ENCODE measurements around the gene EFCAB13. TPM values are rescaled to one million over a fixed set of nuclear protein-coding genes. Genes with fewer than 3 reads are reported as not detected.

The EFCAB13 gene
- total RNA-seq, 4 donors from 2014 or later: 6.0 to 12.7 (median 8.1) TPM

DNA sequence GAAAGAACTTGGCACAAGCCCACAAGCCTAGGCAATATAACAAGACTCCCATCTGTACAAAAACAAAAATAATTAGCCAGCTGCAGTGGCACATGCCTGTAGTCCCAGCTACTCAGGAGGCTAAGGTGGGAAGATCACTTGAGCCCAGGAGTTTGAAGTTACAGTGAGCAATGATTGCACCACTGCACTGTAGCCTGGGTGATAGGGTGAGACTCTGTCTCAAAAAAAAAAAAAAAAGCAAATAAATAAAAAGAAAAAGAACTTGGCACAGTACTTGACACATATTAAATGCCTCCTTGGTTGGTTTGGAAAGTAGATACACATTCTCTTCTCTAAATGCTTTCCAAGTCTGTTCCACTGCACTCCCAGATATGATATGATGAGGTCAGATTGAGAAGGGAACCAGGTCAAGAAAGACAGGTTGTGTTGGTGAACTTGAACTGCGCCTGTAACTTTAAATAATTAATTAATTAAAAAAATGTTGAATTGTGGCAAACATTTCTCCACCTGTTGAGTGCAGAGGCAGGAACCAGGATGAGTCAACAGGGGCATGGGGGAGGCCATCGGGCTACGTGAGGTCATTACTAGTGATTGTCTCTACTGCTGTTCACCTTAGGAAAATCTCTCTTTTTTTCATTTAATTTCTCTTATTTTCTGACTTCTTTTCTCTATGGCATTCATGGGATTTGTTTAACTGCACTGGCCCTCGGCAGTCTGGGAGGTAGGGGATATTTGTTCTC is 25.9 kb upstream of the EFCAB13 start:
- in situ Hi-C loops (cut with MboI; ENCODE audit: low pct_ligation_motif_present in 1 of 4, low pct_unique_long_range_greater_than_20kb in 1 of 4, low sequenced_read_pairs in 3 of 4): no loop called here
- 89 to 92% methylated on average over 1 to 4 of the region's 4 CpGs for WGBS, 2 donors (ENCODE audit: low coverage in 1 of 2)
- Histone ChIP-seq H3K27me3 (no peaks in the 10 kb centered on the region), H3K36me3 (no peaks in the 10 kb centered on the region), H3K9me3 (no peaks in the 10 kb centered on the region), H3K4me3 (no peak overlapping the region), H3K4me1 (peaks cover 0 to 10% (median 3%) of the 10 kb centered on the region in 4 donors), H3K27ac (peak overlapping the region in 1 of 4 donors; percentile 23)
- TF ChIP-seq POLR2AphosphoS5 (IDR thresholded peaks at IDR 0.05) (no peak), POLR2A (IDR thresholded peaks at IDR 0.05) (no peak), EP300 (IDR thresholded peaks at IDR 0.05; ENCODE audit: low read depth) (no peak)
- TF ChIP-seq, protein P1, sequence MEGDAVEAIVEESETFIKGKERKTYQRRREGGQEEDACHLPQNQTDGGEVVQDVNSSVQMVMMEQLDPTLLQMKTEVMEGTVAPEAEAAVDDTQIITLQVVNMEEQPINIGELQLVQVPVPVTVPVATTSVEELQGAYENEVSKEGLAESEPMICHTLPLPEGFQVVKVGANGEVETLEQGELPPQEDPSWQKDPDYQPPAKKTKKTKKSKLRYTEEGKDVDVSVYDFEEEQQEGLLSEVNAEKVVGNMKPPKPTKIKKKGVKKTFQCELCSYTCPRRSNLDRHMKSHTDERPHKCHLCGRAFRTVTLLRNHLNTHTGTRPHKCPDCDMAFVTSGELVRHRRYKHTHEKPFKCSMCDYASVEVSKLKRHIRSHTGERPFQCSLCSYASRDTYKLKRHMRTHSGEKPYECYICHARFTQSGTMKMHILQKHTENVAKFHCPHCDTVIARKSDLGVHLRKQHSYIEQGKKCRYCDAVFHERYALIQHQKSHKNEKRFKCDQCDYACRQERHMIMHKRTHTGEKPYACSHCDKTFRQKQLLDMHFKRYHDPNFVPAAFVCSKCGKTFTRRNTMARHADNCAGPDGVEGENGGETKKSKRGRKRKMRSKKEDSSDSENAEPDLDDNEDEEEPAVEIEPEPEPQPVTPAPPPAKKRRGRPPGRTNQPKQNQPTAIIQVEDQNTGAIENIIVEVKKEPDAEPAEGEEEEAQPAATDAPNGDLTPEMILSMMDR (IDR thresholded peaks at IDR 0.05): no peak
- intact Hi-C loops (cut with DNase I; ENCODE audit: low total_unique reads): no loop called here
- DNase-seq: no peak

DNA sequence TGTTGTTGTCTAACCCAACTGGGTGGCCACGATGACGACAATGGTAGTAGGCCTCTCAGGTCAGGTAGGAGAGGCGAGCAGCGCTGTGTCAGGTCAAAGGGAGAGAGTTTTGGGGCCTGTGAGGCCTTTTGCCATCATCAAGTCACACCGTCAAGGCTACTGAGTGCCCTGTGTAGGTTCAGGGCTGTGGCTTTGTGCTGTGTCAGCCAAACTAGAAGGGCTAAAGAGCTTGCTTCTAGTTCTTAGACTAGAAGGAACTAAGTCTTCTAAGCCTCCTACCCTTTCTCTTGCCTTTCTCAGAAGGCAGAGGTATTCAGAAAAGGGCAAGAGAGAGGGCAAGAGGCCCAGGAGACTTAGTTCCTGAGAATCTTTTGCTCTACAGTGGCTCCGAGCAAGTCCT is 25.0 kb upstream of the EFCAB13 start:
- Histone ChIP-seq H3K27me3 (no peaks in the 10 kb centered on the region), H3K27ac (no peak overlapping the region), H3K4me3 (no peak overlapping the region), H3K4me1 (peaks cover 0 to 10% (median 3%) of the 10 kb centered on the region in 4 donors), H3K36me3 (no peaks in the 10 kb centered on the region), H3K9me3 (no peaks in the 10 kb centered on the region)
- WGBS, 2 donors (ENCODE audit: low coverage in 1 of 2): 99% methylated on average over 6 of the region's 6 CpGs; no CpG with 5 or more reads in 1 of the 2 donors
- TF ChIP-seq EP300 (IDR thresholded peaks at IDR 0.05; ENCODE audit: low read depth) (no peak), POLR2AphosphoS5 (IDR thresholded peaks at IDR 0.05) (no peak), POLR2A (IDR thresholded peaks at IDR 0.05) (no peak)
- TF ChIP-seq, protein P1 (IDR thresholded peaks at IDR 0.05): no peak
- DNase-seq: no peak
- in situ Hi-C loops (cut with MboI; ENCODE audit: low pct_ligation_motif_present in 1 of 4, low pct_unique_long_range_greater_than_20kb in 1 of 4, low sequenced_read_pairs in 3 of 4) (no loop called here), intact Hi-C loops (cut with DNase I; ENCODE audit: low total_unique reads) (no loop called here)

- no peaks in the 10 kb centered on the region for H3K27me3 ChIP-seq
- H3K9me3 ChIP-seq: no peaks in the 10 kb centered on the region
- in situ Hi-C loops (cut with MboI; ENCODE audit: low pct_ligation_motif_present in 1 of 4, low pct_unique_long_range_greater_than_20kb in 1 of 4, low sequenced_read_pairs in 3 of 4): no loop called here
- peaks cover 0 to 7% (median 3%) of the 10 kb centered on the region in 4 donors for H3K4me1 ChIP-seq
- intact Hi-C loops (cut with DNase I; ENCODE audit: low total_unique reads): no loop called here
- no peak overlapping the region for H3K27ac ChIP-seq
- 88% methylated on average over 13 of the region's 13 CpGs; no CpG with 5 or more reads in 1 of the 2 donors for WGBS, 2 donors (ENCODE audit: low coverage in 1 of 2)
- no peaks in the 10 kb centered on the region for H3K36me3 ChIP-seq
- no peak for DNase-seq
- TF ChIP-seq EP300 (IDR thresholded peaks at IDR 0.05; ENCODE audit: low read depth) (no peak), POLR2A (IDR thresholded peaks at IDR 0.05) (no peak), POLR2AphosphoS5 (IDR thresholded peaks at IDR 0.05) (no peak)
- TF ChIP-seq, protein P1 (IDR thresholded peaks at IDR 0.05): no peak
- H3K4me3 ChIP-seq: no peak overlapping the region
Measured at GRCh38 chr17:47299239-47299910, 24.4 kb upstream of the EFCAB13 start.

- intact Hi-C loops (cut with DNase I; ENCODE audit: low total_unique reads): no loop called here
- H3K36me3 ChIP-seq: no peaks in the 10 kb centered on the region
- no peak for DNase-seq
- no peaks in the 10 kb centered on the region for H3K9me3 ChIP-seq
- H3K4me3 ChIP-seq: no peak overlapping the region
- peaks cover 0 to 7% (median 3%) of the 10 kb centered on the region in 4 donors for H3K4me1 ChIP-seq
- in situ Hi-C loops (cut with MboI; ENCODE audit: low pct_ligation_motif_present in 1 of 4, low pct_unique_long_range_greater_than_20kb in 1 of 4, low sequenced_read_pairs in 3 of 4): no loop called here
- TF ChIP-seq POLR2A (IDR thresholded peaks at IDR 0.05) (no peak), EP300 (IDR thresholded peaks at IDR 0.05; ENCODE audit: low read depth) (no peak), POLR2AphosphoS5 (IDR thresholded peaks at IDR 0.05) (no peak)
- TF ChIP-seq, protein P1 (IDR thresholded peaks at IDR 0.05): no peak
- WGBS, 2 donors (ENCODE audit: low coverage in 1 of 2): 86% methylated on average over 1 of the region's 1 CpG; no CpG with 5 or more reads in 1 of the 2 donors
- no peaks in the 10 kb centered on the region for H3K27me3 ChIP-seq
- H3K27ac ChIP-seq: no peak overlapping the region
Measured at GRCh38 chr17:47300718-47301117, 23.0 kb upstream of the EFCAB13 start.

All from transverse colon (tissue), 4 donors.